Osteoblast (primary cell): ENCODE results near the gene EXPH5. TPM values are rescaled to one million over a fixed set of nuclear protein-coding genes. Genes with fewer than 3 reads are reported as not detected.

Source experiments
- DNase-seq: peaks from one replicate; pipeline ENCODE4 v3.0.0; 2011; ENCODE audit warnings: low spot score, mixed read lengths; ENCODE audit not compliant: insufficient read length; ENCODE audit errors: missing footprints
- H2AFZ ChIP-seq: 2 replicates; pipeline ENCODE4 v1.6.0; 2011; ENCODE audit warnings: mild to moderate bottlenecking, low read length
- H3K27ac ChIP-seq: 2 replicates; pipeline ENCODE4 v1.5.1; 2011; ENCODE audit warnings: mild to moderate bottlenecking, low read depth, low read length, moderate library complexity
- H3K27me3 ChIP-seq: 2 replicates; pipeline ENCODE4 v1.6.0; 2012; ENCODE audit warnings: mild to moderate bottlenecking, control low read depth, inconsistent platforms, low read length, moderate library complexity; ENCODE audit not compliant: insufficient read depth
- H3K36me3 ChIP-seq: 2 replicates; pipeline ENCODE4 v1.5.1; 2011; ENCODE audit warnings: mild to moderate bottlenecking, low read length, control low read depth, moderate library complexity; ENCODE audit not compliant: insufficient read depth
- H3K4me1 ChIP-seq: 2 replicates; pipeline ENCODE4 v1.5.1; 2011; ENCODE audit warnings: mild to moderate bottlenecking, low read length, control low read depth, moderate library complexity; ENCODE audit not compliant: insufficient read depth
- H3K4me2 ChIP-seq: 2 replicates; pipeline ENCODE4 v1.6.0; 2011; ENCODE audit warnings: mild to moderate bottlenecking, low read length; ENCODE audit not compliant: insufficient read depth
- H3K4me3 ChIP-seq: fragments of 200-600 bp; sonication (generic); 3 replicates; pipeline ENCODE4 v1.5.1; 2012; ENCODE audit warnings: mild to moderate bottlenecking, low read length, inconsistent platforms; ENCODE audit not compliant: insufficient read depth
- H3K79me2 ChIP-seq: 2 replicates; pipeline ENCODE4 v1.6.0; 2012; ENCODE audit warnings: mild to moderate bottlenecking, low read length, control low read depth, inconsistent platforms; ENCODE audit not compliant: insufficient read depth
- H3K9me3 ChIP-seq: 2 replicates; pipeline ENCODE4 v1.5.1; 2011; ENCODE audit warnings: low read depth, low read length, control low read depth
- H4K20me1 ChIP-seq: 2 replicates; pipeline ENCODE4 v1.6.0; 2012; ENCODE audit warnings: mild to moderate bottlenecking, low read length, control low read depth; ENCODE audit not compliant: insufficient read depth
- CTCF ChIP-seq: IDR thresholded peaks from 2 replicates; pipeline ENCODE4 v1.5.1; 2011; ENCODE audit warnings: mild to moderate bottlenecking, low read depth, low read length, moderate library complexity; ENCODE audit errors: extremely low read depth
- total RNA-seq: library from RNA; depleted of rRNA; stranded (reverse); fragments of >200 nt; gene quantifications from 2 replicates; pipeline ENCODE4 v1.2.3, GENCODE V29; 2012

The EXPH5 gene
- total RNA-seq, 1 donor = under 0.01 TPM

DNA sequence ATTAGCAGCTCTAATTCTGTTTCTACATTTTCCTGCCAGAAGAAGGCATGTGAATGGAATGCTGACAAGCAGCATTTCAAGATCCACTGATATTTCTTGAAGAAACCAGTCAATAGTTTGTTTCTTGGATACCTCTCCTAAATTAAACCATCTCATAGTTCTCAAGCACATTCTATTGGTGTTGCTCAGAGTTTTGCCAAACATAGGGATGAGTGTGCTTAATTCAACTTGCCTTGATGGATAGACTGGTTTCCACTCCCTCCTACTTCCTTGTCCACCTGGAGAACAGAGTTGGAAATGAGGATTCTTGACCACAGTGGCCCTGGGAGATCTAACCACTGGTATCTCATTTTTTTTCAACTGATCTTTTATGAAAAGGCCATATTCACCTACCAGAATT, 41.5 kb upstream of the EXPH5 start:
- H3K27ac ChIP-seq = no peak overlapping the region
- H4K20me1 ChIP-seq = no peaks in the 10 kb centered on the region
- peaks cover 17% of the 10 kb centered on the region for H3K27me3 ChIP-seq
- no peak overlapping the region for H2AFZ ChIP-seq
- TF ChIP-seq CTCF = no peak
- DNase-seq = no peak
- H3K4me2 ChIP-seq = no peak overlapping the region
- no peaks in the 10 kb centered on the region for H3K4me1 ChIP-seq
- no peaks in the 10 kb centered on the region for H3K79me2 ChIP-seq
- H3K36me3 ChIP-seq = no peaks in the 10 kb centered on the region
- H3K9me3 ChIP-seq = no peaks in the 10 kb centered on the region
- no peak overlapping the region for H3K4me3 ChIP-seq

GRCh38 chr11:108632041-108632704, 38.6 kb upstream of the EXPH5 start:
- H3K27ac ChIP-seq = no peak overlapping the region
- no peak overlapping the region for H3K4me2 ChIP-seq
- no peak overlapping the region for H2AFZ ChIP-seq
- H4K20me1 ChIP-seq = no peaks in the 10 kb centered on the region
- no peaks in the 10 kb centered on the region for H3K79me2 ChIP-seq
- no peaks in the 10 kb centered on the region for H3K36me3 ChIP-seq
- DNase-seq = peak; percentile 36
- TF ChIP-seq CTCF = no peak
- no peak overlapping the region for H3K4me3 ChIP-seq
- no peaks in the 10 kb centered on the region for H3K4me1 ChIP-seq
- peaks cover 3% of the 10 kb centered on the region for H3K27me3 ChIP-seq
- H3K9me3 ChIP-seq = no peaks in the 10 kb centered on the region

DNA sequence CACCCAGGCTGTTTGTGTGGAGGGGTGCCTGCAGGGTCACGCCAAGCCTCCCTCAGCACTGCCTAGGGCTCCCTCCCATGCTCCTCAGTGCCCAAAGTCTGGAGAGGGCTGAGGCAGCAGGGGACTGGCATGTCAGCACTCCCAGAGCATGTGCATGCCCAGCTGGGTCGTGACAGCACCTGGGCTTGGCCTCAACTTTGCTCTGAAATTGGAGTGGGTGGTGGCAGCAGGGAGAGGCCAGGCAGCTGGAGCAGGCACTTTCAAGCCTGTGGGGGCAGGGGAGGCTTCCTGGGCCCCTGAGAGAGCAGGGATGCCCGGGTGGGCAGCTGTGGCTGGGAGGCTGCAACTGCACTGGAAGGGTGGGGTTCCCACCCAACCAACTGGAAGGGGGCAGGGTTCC, 35.7 kb upstream of the EXPH5 start:
- Histone ChIP-seq H3K9me3 (no peaks in the 10 kb centered on the region), H4K20me1 (no peaks in the 10 kb centered on the region), H3K36me3 (no peaks in the 10 kb centered on the region), H3K27me3 (peaks cover 3% of the 10 kb centered on the region), H3K4me1 (no peaks in the 10 kb centered on the region), H3K4me3 (no peak overlapping the region), H3K27ac (no peak overlapping the region), H3K79me2 (no peaks in the 10 kb centered on the region), H3K4me2 (no peak overlapping the region), H2AFZ (no peak overlapping the region)
- TF ChIP-seq CTCF = no peak
- no peak for DNase-seq

DNA sequence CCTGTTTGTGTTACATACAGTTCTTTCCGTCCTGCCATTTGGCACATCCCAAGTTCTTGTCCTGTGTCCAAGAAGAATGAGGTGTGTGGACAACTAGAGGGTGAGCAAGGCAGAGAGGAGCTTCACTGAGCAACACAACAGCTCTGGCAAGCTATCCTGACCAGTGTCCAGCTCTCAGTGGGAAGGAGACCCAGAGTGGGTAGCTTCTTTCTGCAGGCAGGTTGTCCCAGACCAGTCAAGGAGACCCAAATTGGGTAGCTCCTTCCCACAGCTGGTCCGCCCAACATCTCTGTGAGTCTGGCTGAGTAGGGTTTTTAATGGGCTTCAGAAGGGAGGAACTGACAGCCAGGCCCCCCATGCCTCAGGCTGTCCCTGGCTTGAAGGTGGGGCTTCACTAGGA, 35.2 kb upstream of the EXPH5 start:
- Histone ChIP-seq H3K4me3 (no peak overlapping the region), H3K27ac (no peak overlapping the region), H4K20me1 (no peaks in the 10 kb centered on the region), H3K4me1 (no peaks in the 10 kb centered on the region), H3K9me3 (no peaks in the 10 kb centered on the region), H3K4me2 (no peak overlapping the region), H3K36me3 (no peaks in the 10 kb centered on the region), H3K27me3 (peaks cover 3% of the 10 kb centered on the region), H3K79me2 (no peaks in the 10 kb centered on the region), H2AFZ (no peak overlapping the region)
- peak; percentile 44 for DNase-seq
- no peak for TF ChIP-seq CTCF
